Skin epidermis (tissue), 12 donors: Measurements from ENCODE around the gene ISCA1.
"Not testable (repeated sequence)": the region's sequence is repeated elsewhere in the genome, so short reads cannot be mapped to it uniquely, and the experiment has no call there.

Source experiments
- H3K27ac ChIP-seq, 21 experiments: fragments of 200-600 bp; sonication (generic) in 11 of 21; one replicate each; pipeline ENCODE4 v1.5.0; 2020; ENCODE audit warnings: mild to moderate bottlenecking in 3 of 21, inconsistent platforms in 2 of 21, moderate library complexity in 2 of 21
- H3K4me3 ChIP-seq, 7 experiments: fragments of 200-600 bp; sonication (generic) in 2 of 7; one replicate each; pipeline ENCODE4 v1.5.0; 2020; ENCODE audit warnings: inconsistent platforms in 2 of 7, mild to moderate bottlenecking in 2 of 7, moderate library complexity in 1 of 7

ISCA1 gene

GRCh38 chr9:86282077-86282978 is at the start of gene ISCA1:
Gene ISCA1 (minus strand): TSS chr9:86282538. CDS start chr9:86282458, 80 bp downstream.
- Histone ChIP-seq H3K27ac (peak within 1 kb of the TSS; percentile 85 to 99 (median 96)), H3K4me3 (peak within 1 kb of the TSS; percentile 70 to 99 (median 85))

GRCh38 chr9:86330186-86330585 is 47.8 kb upstream of the ISCA1 start:
- Histone ChIP-seq H3K27ac (no peak overlapping the region), H3K4me3 (no peak overlapping the region)

GRCh38 chr9:86329649-86330048 is 47.3 kb upstream of the ISCA1 start:
- Histone ChIP-seq H3K27ac (no peak overlapping the region), H3K4me3 (no peak overlapping the region)

- H3K27ac ChIP-seq: no peak overlapping the region
- no peak overlapping the region for H3K4me3 ChIP-seq
These were observed 45.8 kb upstream of the ISCA1 start for GRCh38 chr9:86328156-86328555.

GRCh38 chr9:86326536-86326935 is 44.2 kb upstream of the ISCA1 start:
- Histone ChIP-seq H3K27ac (no peak overlapping the region), H3K4me3 (no peak overlapping the region)

- Histone ChIP-seq H3K4me3 (no peak overlapping the region), H3K27ac (no peak overlapping the region)
These were observed 42.6 kb upstream of the ISCA1 start for GRCh38 chr9:86324901-86325300.

GRCh38 chr9:86324308-86324707 is 42.0 kb upstream of the ISCA1 start:
- no peak overlapping the region for H3K4me3 ChIP-seq
- H3K27ac ChIP-seq: no peak overlapping the region

GRCh38 chr9:86322973-86323644 is 40.8 kb upstream of the ISCA1 start:
- Histone ChIP-seq H3K4me3 (no peak overlapping the region), H3K27ac (no peak overlapping the region)

GRCh38 chr9:86321373-86321772 is 39.0 kb upstream of the ISCA1 start:
- Histone ChIP-seq H3K27ac (no peak overlapping the region), H3K4me3 (no peak overlapping the region)

- Histone ChIP-seq H3K4me3 (no peak overlapping the region), H3K27ac (no peak overlapping the region)
These were observed 35.8 kb upstream of the ISCA1 start for GRCh38 chr9:86318187-86318586.

GRCh38 chr9:86315078-86315477 is 32.7 kb upstream of the ISCA1 start:
- Histone ChIP-seq H3K27ac (no peak overlapping the region), H3K4me3 (no peak overlapping the region)

GRCh38 chr9:86312959-86313358 is 30.6 kb upstream of the ISCA1 start:
- H3K27ac ChIP-seq, H3K4me3 ChIP-seq: not testable (repeated sequence)

- Histone ChIP-seq H3K4me3 (no peak overlapping the region), H3K27ac (no peak overlapping the region)
These were observed 26.3 kb upstream of the ISCA1 start for GRCh38 chr9:86308687-86309086.

- H3K27ac ChIP-seq: peak overlapping the region in 2 of 21 experiments; percentile 1 to 17
- no peak overlapping the region for H3K4me3 ChIP-seq
These were observed 21.9 kb upstream of the ISCA1 start for GRCh38 chr9:86304236-86304730.

GRCh38 chr9:86303316-86303975 is 21.1 kb upstream of the ISCA1 start:
- Histone ChIP-seq H3K27ac (peak overlapping the region in 1 of 21 experiments; percentile 13), H3K4me3 (no peak overlapping the region)

GRCh38 chr9:86301686-86302085 is 19.3 kb upstream of the ISCA1 start:
- H3K27ac ChIP-seq: no peak overlapping the region
- H3K4me3 ChIP-seq: no peak overlapping the region

- H3K4me3 ChIP-seq: no peak overlapping the region
- H3K27ac ChIP-seq: no peak overlapping the region
These were observed 18.4 kb upstream of the ISCA1 start for GRCh38 chr9:86300701-86301100.

GRCh38 chr9:86298873-86299272 is 16.5 kb upstream of the ISCA1 start:
- H3K4me3 ChIP-seq: no peak overlapping the region
- H3K27ac ChIP-seq: no peak overlapping the region

GRCh38 chr9:86290341-86290740 is 8.0 kb upstream of the ISCA1 start:
- H3K27ac ChIP-seq, H3K4me3 ChIP-seq: not testable (repeated sequence)

- Histone ChIP-seq H3K27ac (no peak overlapping the region), H3K4me3 (no peak overlapping the region)
These were observed 6.3 kb upstream of the ISCA1 start for GRCh38 chr9:86288499-86289198.
